ENCODE measurements around the gene LHX2.

DNA sequence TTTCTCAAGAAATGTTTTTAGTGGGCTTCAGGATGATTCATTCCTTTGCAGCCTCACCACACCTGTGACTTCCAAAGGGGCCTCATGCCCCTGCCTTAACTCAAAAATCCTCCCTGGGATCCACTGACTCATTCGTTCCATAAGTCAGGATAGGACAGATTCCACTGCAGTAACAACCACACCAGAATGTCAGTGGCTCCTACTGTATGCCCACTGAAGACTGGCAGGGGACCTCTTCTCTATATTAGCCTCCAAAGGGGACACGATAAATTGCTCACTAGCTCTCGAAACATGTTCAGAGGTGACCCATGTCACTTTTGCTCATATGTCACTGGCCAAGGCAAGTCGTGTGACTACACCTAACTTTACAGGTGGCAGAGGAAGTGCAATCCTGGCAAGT, 25.7 kb upstream of the LHX2 start:
- no peak for TF ChIP-seq GATA2 (IDR thresholded peaks at IDR 0.05; ENCODE audit: low read depth, low read length)
- TF ChIP-seq GATA3 (IDR thresholded peaks at IDR 0.05; ENCODE audit: low read depth, low read length), result no peak

Data from SH-SY5Y (cell line).